Neural cell (in vitro differentiated cells): ENCODE measurements around the gene EFHB. TPM values are rescaled to one million over a fixed set of nuclear protein-coding genes. Genes with fewer than 3 reads are reported as not detected.
"Not testable (repeated sequence)": the region's sequence is repeated elsewhere in the genome, so short reads cannot be mapped to it uniquely, and the experiment has no call there.

Experiments used
- H2AFZ ChIP-seq: fragments of 200-600, 300-800 bp; sonication (generic), shearing (Covaris generic); 2 replicates; pipeline ENCODE4 v1.6.0; 2014; ENCODE audit warnings: low read depth, mild to moderate bottlenecking, antibody characterized with exemption, low read length, moderate library complexity
- H3F3A ChIP-seq: fragments of 200-600 bp; shearing (Covaris generic); 2 replicates; pipeline ENCODE4 v1.6.1; 2016; ENCODE audit warnings: mild to moderate bottlenecking, moderate library complexity, mixed read lengths, antibody characterized with exemption, low read length; ENCODE audit not compliant: insufficient read depth, poor library complexity, severe bottlenecking
- H3K27ac ChIP-seq: fragments of 200-600, 300-800 bp; sonication (generic), shearing (Covaris generic); 2 replicates; pipeline ENCODE4 v1.5.1; 2014; ENCODE audit warnings: mild to moderate bottlenecking, low read length, moderate library complexity
- H3K27me3 ChIP-seq: fragments of 300-800, 200-600 bp; sonication (generic), shearing (Covaris generic); 2 replicates; pipeline ENCODE4 v1.6.0; 2014; ENCODE audit warnings: mild to moderate bottlenecking, low read depth, low read length, moderate library complexity; ENCODE audit not compliant: insufficient read depth
- H3K36me3 ChIP-seq: fragments of 300-800, 200-600 bp; sonication (generic), shearing (Covaris generic); 2 replicates; pipeline ENCODE4 v1.5.1; 2014; ENCODE audit warnings: mild to moderate bottlenecking, antibody characterized with exemption, low read length, moderate library complexity; ENCODE audit not compliant: insufficient read depth
- H3K4me2 ChIP-seq: fragments of 300-800, 200-600 bp; sonication (generic), shearing (Covaris generic); 2 replicates; pipeline ENCODE4 v1.6.0; 2014; ENCODE audit warnings: mild to moderate bottlenecking, low read length
- H3K4me3 ChIP-seq: fragments of 300-800, 200-600 bp; sonication (generic), shearing (Covaris generic); 2 replicates; pipeline ENCODE4 v1.5.1; 2014; ENCODE audit warnings: mild to moderate bottlenecking, low read length, moderate library complexity
- H3K79me2 ChIP-seq: fragments of 200-600 bp; shearing (Covaris generic); replicated peaks from 2 replicates; pipeline ENCODE4 v1.6.0; 2014; ENCODE audit warnings: mild to moderate bottlenecking, low read length, moderate library complexity; ENCODE audit not compliant: insufficient read depth
- H3K9ac ChIP-seq: fragments of 300-800, 200-600 bp; sonication (generic), shearing (Covaris generic); 2 replicates; pipeline ENCODE4 v1.6.1; 2016; ENCODE audit warnings: mild to moderate bottlenecking, low read length, mixed read lengths
- H3K9me2 ChIP-seq: fragments of 200-600 bp; shearing (Covaris generic); 2 replicates; pipeline ENCODE4 v1.6.1; 2016; ENCODE audit warnings: mild to moderate bottlenecking, low read length, mixed read lengths; ENCODE audit not compliant: insufficient read depth
- H3K9me3 ChIP-seq: fragments of 200-600, 300-800 bp; sonication (generic), shearing (Covaris generic); 2 replicates; pipeline ENCODE4 v1.6.1; 2016; ENCODE audit warnings: mild to moderate bottlenecking, mixed run types, low read length, moderate library complexity, mixed read lengths
- H4K20me1 ChIP-seq: fragments of 200-600 bp; shearing (Covaris generic); 2 replicates; pipeline ENCODE4 v1.6.1; 2016; ENCODE audit warnings: mild to moderate bottlenecking, mixed run types; ENCODE audit not compliant: insufficient read depth
- CTCF ChIP-seq: fragments of 450-650 bp; IDR thresholded peaks from 2 replicates; pipeline ENCODE4 v1.5.1; 2014; ENCODE audit warnings: antibody characterized with exemption, mild to moderate bottlenecking, moderate library complexity; ENCODE audit not compliant: poor library complexity, severe bottlenecking
- EP300 ChIP-seq: fragments of 450-650 bp; conservative IDR thresholded peaks from 2 replicates; pipeline ENCODE4 v1.6.1; 2014; ENCODE audit warnings: antibody characterized with exemption, mild to moderate bottlenecking, moderate library complexity; ENCODE audit not compliant: poor library complexity, severe bottlenecking
- EZH2 ChIP-seq: fragments of 200-600, 300-800 bp; shearing (Covaris generic), sonication (generic); IDR thresholded peaks from 2 replicates; pipeline ENCODE4 v1.6.1; 2014; ENCODE audit warnings: antibody characterized with exemption, low read length, borderline replicate concordance, mild to moderate bottlenecking; ENCODE audit not compliant: insufficient read depth, poor library complexity, severe bottlenecking
- MXI1 ChIP-seq: fragments of 450-650 bp; conservative IDR thresholded peaks from 2 replicates; pipeline ENCODE4 v1.6.1; 2014; ENCODE audit warnings: antibody characterized with exemption, mild to moderate bottlenecking; ENCODE audit not compliant: poor library complexity, severe bottlenecking
- POLR2AphosphoS5 ChIP-seq: IDR thresholded peaks from 2 replicates; pipeline ENCODE4 v1.6.1; 2012
- RAD21 ChIP-seq: fragments of 450-650 bp; conservative IDR thresholded peaks from 2 replicates; pipeline ENCODE4 v1.6.1; 2014; ENCODE audit warnings: antibody characterized with exemption, mild to moderate bottlenecking, moderate library complexity
- REST ChIP-seq: IDR thresholded peaks from 2 replicates; pipeline ENCODE4 v1.6.1; 2012; ENCODE audit warnings: borderline replicate concordance
- SMC3 ChIP-seq: fragments of 450-650 bp; conservative IDR thresholded peaks from 2 replicates; pipeline ENCODE4 v1.6.1; 2014; ENCODE audit warnings: antibody characterized with exemption, mild to moderate bottlenecking, moderate library complexity; ENCODE audit not compliant: poor library complexity
- TAF1 ChIP-seq: IDR thresholded peaks from 2 replicates; pipeline ENCODE4 v1.6.1; 2012; ENCODE audit warnings: low read depth
- polyA plus RNA-seq: library from polyadenylated mRNA; depleted of rRNA; stranded (reverse); fragments of >200 nt; gene quantifications from 2 replicates; pipeline ENCODE4 v1.2.3, GENCODE V29; 2014

The EFHB gene
- polyA plus RNA-seq, 1 donor from 2014 or later: 4.3 TPM

GRCh38 chr3:19901337-19901736 lies 32.7 kb downstream of the EFHB start:
- Histone ChIP-seq H3K9me3 (no peaks in the 10 kb centered on the region), H3K79me2 (no peaks in the 10 kb centered on the region), H3K9ac (no peak overlapping the region), H3K36me3 (no peaks in the 10 kb centered on the region), H3K9me2 (no peaks in the 10 kb centered on the region), H2AFZ (no peak overlapping the region), H3K27me3 (no peaks in the 10 kb centered on the region), H4K20me1 (no peaks in the 10 kb centered on the region), H3K4me2 (no peak overlapping the region), H3F3A (no peaks in the 10 kb centered on the region), H3K27ac (no peak overlapping the region), H3K4me3 (no peak overlapping the region)
- TF ChIP-seq REST (no peak), MXI1 (no peak), SMC3 (no peak), RAD21 (no peak), EP300 (no peak), POLR2AphosphoS5 (no peak), CTCF (no peak), TAF1 (no peak), EZH2 (no peak)

GRCh38 chr3:19899833-19900232 lies 34.2 kb downstream of the EFHB start:
- not testable (repeated sequence) for H3K4me2 ChIP-seq, H3K9ac ChIP-seq, H3K27ac ChIP-seq, H3K9me2 ChIP-seq, H3K9me3 ChIP-seq, H3K79me2 ChIP-seq, H4K20me1 ChIP-seq, H3K4me3 ChIP-seq, H3K27me3 ChIP-seq, H3F3A ChIP-seq, H3K36me3 ChIP-seq, H2AFZ ChIP-seq

- H3K79me2 ChIP-seq: no peaks in the 10 kb centered on the region
- H3K27me3 ChIP-seq: no peaks in the 10 kb centered on the region
- no peak overlapping the region for H3K27ac ChIP-seq
- no peak overlapping the region for H2AFZ ChIP-seq
- no peak overlapping the region for H3K4me3 ChIP-seq
- H3K9me3 ChIP-seq: no peaks in the 10 kb centered on the region
- H3K36me3 ChIP-seq: no peaks in the 10 kb centered on the region
- H3K9ac ChIP-seq: no peak overlapping the region
- no peak overlapping the region for H3K4me2 ChIP-seq
- no peaks in the 10 kb centered on the region for H3K9me2 ChIP-seq
- H4K20me1 ChIP-seq: no peaks in the 10 kb centered on the region
- TF ChIP-seq TAF1 (no peak), MXI1 (no peak), RAD21 (no peak), SMC3 (no peak), CTCF (no peak), EZH2 (no peak), EP300 (no peak), REST (no peak), POLR2AphosphoS5 (no peak)
- no peaks in the 10 kb centered on the region for H3F3A ChIP-seq
Measured at GRCh38 chr3:19899264-19899663, 34.8 kb downstream of the EFHB start.
